Fibroblast of pulmonary artery (primary cell): ENCODE results near the gene NDUFAB1.
"Not testable (repeated sequence)": the region's sequence is repeated elsewhere in the genome, so short reads cannot be mapped to it uniquely, and the experiment has no call there.

Experiments used
- DNase-seq: peaks from one replicate; pipeline ENCODE4 v3.0.0-alpha.2; 2010; ENCODE audit warnings: low read depth
- H3K4me3 ChIP-seq: replicated peaks from 2 replicates; pipeline ENCODE4 v1.5.1; 2011; ENCODE audit warnings: low read depth, mild to moderate bottlenecking, control low read depth, low read length, moderate library complexity
- TF ChIP-seq, protein P1 (sequence below): IDR thresholded peaks from 2 replicates; pipeline ENCODE4 v1.5.1; 2011; ENCODE audit warnings: mild to moderate bottlenecking, control low read depth, low read length, inconsistent platforms; ENCODE audit errors: missing control alignments

NDUFAB1 gene

DNA sequence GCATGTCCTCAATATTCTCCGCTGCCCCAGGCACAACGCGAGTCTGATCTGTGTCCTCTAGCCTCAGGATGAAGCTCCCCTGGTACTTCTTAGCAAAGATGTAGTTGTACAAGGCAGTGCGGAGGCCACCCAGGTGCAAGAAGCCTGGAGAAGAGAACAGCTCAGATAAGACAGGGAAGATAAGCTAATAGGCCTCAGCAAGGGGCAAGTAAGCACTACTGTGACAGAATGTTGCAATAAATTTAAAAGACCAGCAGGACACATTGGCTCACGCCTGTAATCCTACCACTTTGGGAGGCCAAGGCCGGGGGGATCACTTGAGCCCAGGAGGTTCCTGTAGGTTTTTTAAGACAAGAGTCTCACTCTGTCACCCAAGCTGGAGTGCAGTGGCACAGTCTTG is 44.0 kb downstream of the NDUFAB1 start:
- no peak overlapping the region for H3K4me3 ChIP-seq
- TF ChIP-seq, protein P1, sequence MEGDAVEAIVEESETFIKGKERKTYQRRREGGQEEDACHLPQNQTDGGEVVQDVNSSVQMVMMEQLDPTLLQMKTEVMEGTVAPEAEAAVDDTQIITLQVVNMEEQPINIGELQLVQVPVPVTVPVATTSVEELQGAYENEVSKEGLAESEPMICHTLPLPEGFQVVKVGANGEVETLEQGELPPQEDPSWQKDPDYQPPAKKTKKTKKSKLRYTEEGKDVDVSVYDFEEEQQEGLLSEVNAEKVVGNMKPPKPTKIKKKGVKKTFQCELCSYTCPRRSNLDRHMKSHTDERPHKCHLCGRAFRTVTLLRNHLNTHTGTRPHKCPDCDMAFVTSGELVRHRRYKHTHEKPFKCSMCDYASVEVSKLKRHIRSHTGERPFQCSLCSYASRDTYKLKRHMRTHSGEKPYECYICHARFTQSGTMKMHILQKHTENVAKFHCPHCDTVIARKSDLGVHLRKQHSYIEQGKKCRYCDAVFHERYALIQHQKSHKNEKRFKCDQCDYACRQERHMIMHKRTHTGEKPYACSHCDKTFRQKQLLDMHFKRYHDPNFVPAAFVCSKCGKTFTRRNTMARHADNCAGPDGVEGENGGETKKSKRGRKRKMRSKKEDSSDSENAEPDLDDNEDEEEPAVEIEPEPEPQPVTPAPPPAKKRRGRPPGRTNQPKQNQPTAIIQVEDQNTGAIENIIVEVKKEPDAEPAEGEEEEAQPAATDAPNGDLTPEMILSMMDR = no peak
- DNase-seq = no peak

DNA sequence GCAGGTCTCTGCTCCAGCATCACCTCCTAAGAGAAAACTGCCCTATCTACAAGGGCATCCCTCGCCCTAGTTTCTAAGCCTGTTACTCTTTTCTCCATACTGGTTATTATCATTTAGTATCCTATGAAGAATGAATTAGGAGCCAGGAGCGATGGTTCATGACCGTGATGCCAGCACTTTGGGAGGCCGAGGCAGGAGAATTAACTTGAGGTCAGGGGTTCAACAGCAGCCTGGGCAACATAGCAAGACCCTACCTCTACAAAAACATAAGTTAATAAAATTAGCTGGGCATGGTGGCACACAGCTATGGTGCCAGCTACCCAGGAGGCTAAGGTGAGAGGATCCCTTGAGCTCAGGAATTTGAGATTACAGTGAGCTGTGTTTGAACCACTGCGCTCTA is 46.2 kb downstream of the NDUFAB1 start:
- TF ChIP-seq, protein P1 = no peak
- no peak for DNase-seq
- no peak overlapping the region for H3K4me3 ChIP-seq

DNA sequence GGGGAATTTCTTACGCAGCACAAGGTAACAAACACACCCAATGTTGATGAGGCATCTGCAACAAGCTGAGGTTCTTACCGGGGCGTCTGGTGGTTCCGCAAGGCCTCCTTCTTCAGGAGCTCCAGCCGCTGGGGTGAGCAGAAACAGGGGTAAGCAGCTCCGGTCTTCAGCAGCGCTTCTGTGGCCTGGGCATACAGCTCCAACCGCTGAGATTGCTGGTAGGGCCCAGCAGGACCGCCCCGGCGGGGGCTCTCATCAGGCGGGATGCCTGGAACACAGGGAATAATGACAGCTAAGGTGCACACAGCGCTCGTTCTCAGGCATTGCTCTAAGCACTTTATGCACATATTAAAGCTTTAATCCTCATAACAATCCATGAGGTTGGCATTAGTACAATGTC is 51.7 kb downstream of the NDUFAB1 start:
- no peak for DNase-seq
- TF ChIP-seq, protein P1 = no peak
- no peak overlapping the region for H3K4me3 ChIP-seq

GRCh38 chr16:23540817-23541178 is 55.3 kb downstream of the NDUFAB1 start:
- DNase-seq, H3K4me3 ChIP-seq: not testable (repeated sequence)

DNA sequence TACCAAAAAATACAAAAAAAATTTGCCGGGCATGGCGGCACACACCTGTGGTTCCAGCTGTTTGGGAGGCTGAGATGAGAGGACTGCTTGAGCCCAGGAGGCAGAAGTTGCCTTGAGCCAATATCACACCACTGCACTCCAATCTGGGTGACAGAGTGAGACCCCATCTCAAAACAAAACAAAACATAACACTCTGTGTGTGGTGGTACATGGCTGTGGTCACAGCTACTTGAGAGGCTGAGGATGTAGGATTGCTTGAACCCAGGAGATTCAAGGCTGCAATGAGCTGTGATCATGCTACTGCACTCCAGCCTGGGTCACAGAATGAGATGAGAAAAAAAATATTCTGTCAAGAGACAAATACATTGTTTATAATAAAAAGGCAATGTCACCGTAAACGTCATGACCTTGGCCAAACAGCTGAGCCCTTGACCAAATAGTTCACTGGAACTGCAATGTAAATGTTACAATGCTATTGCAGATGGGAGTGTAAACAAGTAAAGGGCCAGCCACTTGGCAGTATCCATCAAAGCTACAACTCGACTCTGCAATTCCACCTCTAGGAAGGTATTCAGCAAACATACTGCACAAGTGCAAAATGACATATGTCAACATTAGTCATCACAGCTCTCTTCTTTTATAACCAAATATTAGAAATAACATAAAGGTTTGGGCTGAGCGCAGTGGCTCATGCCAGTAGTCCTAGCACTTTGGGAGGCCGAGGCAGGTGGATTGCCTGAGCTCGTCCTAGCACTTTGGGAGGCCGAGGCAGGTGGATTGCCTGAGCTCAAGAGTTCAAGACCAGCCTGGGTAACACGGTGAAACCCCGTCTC is 55.9 kb downstream of the NDUFAB1 start:
- DNase-seq = no peak
- TF ChIP-seq, protein P1 = no peak
- no peak overlapping the region for H3K4me3 ChIP-seq

DNA sequence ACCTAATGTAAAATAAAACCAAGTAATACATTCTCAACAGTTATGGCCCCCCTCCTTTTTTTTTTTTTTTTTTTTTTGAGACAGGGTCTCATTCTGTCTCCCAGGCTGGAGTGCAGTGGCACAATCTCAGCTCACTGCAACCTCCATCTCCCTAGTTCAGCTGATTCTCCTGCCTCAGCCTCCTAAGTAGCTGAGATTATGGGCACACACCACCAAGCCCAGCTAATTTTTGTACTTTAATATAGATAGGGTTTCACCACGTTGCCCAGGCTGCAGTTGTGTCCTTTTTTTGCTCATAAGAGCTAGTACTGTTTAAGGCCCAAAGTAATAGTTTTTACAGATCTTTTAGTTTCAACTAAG is 57.2 kb downstream of the NDUFAB1 start:
- DNase-seq = no peak
- H3K4me3 ChIP-seq = no peak overlapping the region
- TF ChIP-seq, protein P1 = no peak

- H3K4me3 ChIP-seq = no peak overlapping the region
- TF ChIP-seq, protein P1 = no peak
- no peak for DNase-seq
Observed at GRCh38 chr16:23537390-23537789, 58.7 kb downstream of the NDUFAB1 start.
